ENCODE data around the gene TVP23A.
"Not testable (repeated sequence)": the region's sequence is repeated elsewhere in the genome, so short reads cannot be mapped to it uniquely, and the experiment has no call there.

Gene TVP23A

GRCh38 chr16:10782628-10783027, 36.0 kb downstream of the TVP23A start:
- Histone ChIP-seq H3K4me1 (ENCODE audit: insufficient read depth, poor library complexity, severe bottlenecking) (no peaks in the 10 kb centered on the region), H3K4me3 (ENCODE audit: severe bottlenecking) (no peak overlapping the region), H3K27ac (ENCODE audit: poor library complexity, severe bottlenecking) (no peak overlapping the region), H3K36me3 (ENCODE audit: low read depth) (no peaks in the 10 kb centered on the region), H3K27me3 (ENCODE audit: insufficient read depth, poor library complexity, severe bottlenecking) (no peaks in the 10 kb centered on the region), H3K9me3 (ENCODE audit: severe bottlenecking) (no peaks in the 10 kb centered on the region)
- TF ChIP-seq CTCF (IDR thresholded peaks at IDR 0.05; ENCODE audit: poor library complexity, severe bottlenecking): no peak
- ATAC-seq (ENCODE audit: low read depth): no peak
- no peak for DNase-seq (ENCODE audit: low spot score)

GRCh38 chr16:10780628-10781027, 38.0 kb downstream of the TVP23A start:
- Histone ChIP-seq H3K4me1 (ENCODE audit: insufficient read depth, poor library complexity, severe bottlenecking) (no peaks in the 10 kb centered on the region), H3K36me3 (ENCODE audit: low read depth) (no peaks in the 10 kb centered on the region), H3K9me3 (ENCODE audit: severe bottlenecking) (no peaks in the 10 kb centered on the region), H3K4me3 (ENCODE audit: severe bottlenecking) (no peak overlapping the region), H3K27ac (ENCODE audit: poor library complexity, severe bottlenecking) (no peak overlapping the region), H3K27me3 (ENCODE audit: insufficient read depth, poor library complexity, severe bottlenecking) (no peaks in the 10 kb centered on the region)
- DNase-seq (ENCODE audit: low spot score) (no peak), ATAC-seq (ENCODE audit: low read depth) (no peak)
- no peak for TF ChIP-seq CTCF (IDR thresholded peaks at IDR 0.05; ENCODE audit: poor library complexity, severe bottlenecking)

- not testable (repeated sequence) for H3K4me3 ChIP-seq (ENCODE audit: severe bottlenecking); DNase-seq (ENCODE audit: low spot score); H3K36me3 ChIP-seq (ENCODE audit: low read depth); H3K27me3 ChIP-seq (ENCODE audit: insufficient read depth, poor library complexity, severe bottlenecking); H3K4me1 ChIP-seq (ENCODE audit: insufficient read depth, poor library complexity, severe bottlenecking); H3K9me3 ChIP-seq (ENCODE audit: severe bottlenecking); ATAC-seq (ENCODE audit: low read depth); H3K27ac ChIP-seq (ENCODE audit: poor library complexity, severe bottlenecking)
These were observed 38.7 kb downstream of the TVP23A start for GRCh38 chr16:10779908-10780307.

GRCh38 chr16:10777356-10777755, 41.2 kb downstream of the TVP23A start:
- no peak for ATAC-seq (ENCODE audit: low read depth)
- no peaks in the 10 kb centered on the region for H3K9me3 ChIP-seq (ENCODE audit: severe bottlenecking)
- no peaks in the 10 kb centered on the region for H3K27me3 ChIP-seq (ENCODE audit: insufficient read depth, poor library complexity, severe bottlenecking)
- DNase-seq (ENCODE audit: low spot score): no peak
- H3K4me3 ChIP-seq (ENCODE audit: severe bottlenecking): no peak overlapping the region
- no peak overlapping the region for H3K27ac ChIP-seq (ENCODE audit: poor library complexity, severe bottlenecking)
- TF ChIP-seq CTCF (IDR thresholded peaks at IDR 0.05; ENCODE audit: poor library complexity, severe bottlenecking): no peak
- no peaks in the 10 kb centered on the region for H3K4me1 ChIP-seq (ENCODE audit: insufficient read depth, poor library complexity, severe bottlenecking)
- H3K36me3 ChIP-seq (ENCODE audit: low read depth): no peaks in the 10 kb centered on the region

- H3K9me3 ChIP-seq (ENCODE audit: severe bottlenecking); H3K27ac ChIP-seq (ENCODE audit: poor library complexity, severe bottlenecking); H3K4me1 ChIP-seq (ENCODE audit: insufficient read depth, poor library complexity, severe bottlenecking); DNase-seq (ENCODE audit: low spot score); ATAC-seq (ENCODE audit: low read depth); H3K36me3 ChIP-seq (ENCODE audit: low read depth); H3K27me3 ChIP-seq (ENCODE audit: insufficient read depth, poor library complexity, severe bottlenecking); H3K4me3 ChIP-seq (ENCODE audit: severe bottlenecking): not testable (repeated sequence)
These were observed 41.7 kb downstream of the TVP23A start for GRCh38 chr16:10776923-10777322.

GRCh38 chr16:10776280-10776679, 42.3 kb downstream of the TVP23A start:
- ATAC-seq (ENCODE audit: low read depth) (no peak), DNase-seq (ENCODE audit: low spot score) (no peak)
- H3K27me3 ChIP-seq (ENCODE audit: insufficient read depth, poor library complexity, severe bottlenecking): no peaks in the 10 kb centered on the region
- TF ChIP-seq CTCF (IDR thresholded peaks at IDR 0.05; ENCODE audit: poor library complexity, severe bottlenecking): no peak
- no peaks in the 10 kb centered on the region for H3K9me3 ChIP-seq (ENCODE audit: severe bottlenecking)
- no peak overlapping the region for H3K4me3 ChIP-seq (ENCODE audit: severe bottlenecking)
- no peaks in the 10 kb centered on the region for H3K36me3 ChIP-seq (ENCODE audit: low read depth)
- no peak overlapping the region for H3K27ac ChIP-seq (ENCODE audit: poor library complexity, severe bottlenecking)
- H3K4me1 ChIP-seq (ENCODE audit: insufficient read depth, poor library complexity, severe bottlenecking): no peaks in the 10 kb centered on the region
